Measurements from ENCODE around the gene CASQ1.

The CASQ1 gene

GRCh38 chr1:160227034-160227433 is 36.7 kb downstream of the CASQ1 start:
- DNase-seq, result no peak

DNA sequence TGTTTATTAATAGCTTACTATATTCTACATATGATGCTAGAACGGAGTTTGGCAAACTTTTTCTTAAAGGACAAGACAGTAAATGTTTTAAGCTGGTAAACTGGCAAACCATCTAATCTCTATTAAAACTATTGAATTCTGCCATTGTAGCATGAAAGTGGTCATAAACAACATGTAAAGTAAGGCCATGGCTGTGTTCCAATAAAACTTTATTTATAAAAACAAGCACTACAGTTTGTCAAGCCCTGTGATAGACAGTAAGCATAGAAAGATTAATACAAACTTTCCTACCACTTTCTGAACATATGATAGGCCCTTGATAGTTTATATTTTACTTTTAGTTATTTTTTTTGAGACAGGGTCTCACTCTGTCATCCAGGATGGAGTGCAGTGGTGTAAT is 37.2 kb downstream of the CASQ1 start:
- DNase-seq, result no peak

DNA sequence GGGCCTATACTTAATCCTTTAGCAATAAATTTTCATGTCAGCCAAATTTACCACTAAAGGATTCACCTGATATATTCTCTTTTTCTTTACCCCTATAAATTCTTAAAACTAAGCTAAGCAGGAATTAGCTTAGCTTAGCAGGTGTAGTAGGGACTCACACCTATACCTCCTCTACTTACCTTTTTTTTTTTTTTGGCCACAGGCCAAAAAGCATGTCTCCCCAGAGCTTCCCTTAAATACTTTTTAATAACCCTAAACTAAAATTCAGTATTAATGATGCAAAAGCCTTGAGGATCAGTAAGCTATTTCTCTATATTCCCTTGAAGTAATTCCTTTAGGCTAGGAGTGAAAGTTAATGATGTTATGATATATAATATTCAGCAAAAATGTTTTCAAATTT is 38.1 kb downstream of the CASQ1 start:
- DNase-seq, result no peak

DNA sequence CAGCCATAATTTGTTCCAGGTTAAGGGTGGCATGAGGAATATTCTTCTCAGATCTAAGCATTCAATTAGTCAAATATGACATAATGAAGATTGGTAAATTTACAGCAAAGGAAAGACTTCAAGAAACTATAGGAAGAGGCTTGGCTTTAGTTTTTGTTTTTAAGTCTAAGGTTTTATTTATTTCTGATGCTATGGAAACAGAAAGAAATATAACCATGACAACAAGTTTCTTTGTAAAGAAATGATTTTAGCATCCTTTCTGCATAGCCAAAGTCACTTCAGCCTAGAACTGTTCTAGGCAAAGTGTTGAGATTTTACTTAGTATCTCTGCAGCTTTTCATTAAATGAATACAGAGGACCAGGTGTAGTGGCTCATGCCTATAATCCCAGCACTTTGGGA is 42.5 kb downstream of the CASQ1 start:
- no peak for DNase-seq

- no peak for DNase-seq
Measured at GRCh38 chr1:160236806-160237205, 46.4 kb downstream of the CASQ1 start.

GRCh38 chr1:160237558-160237957 is 47.2 kb downstream of the CASQ1 start:
- DNase-seq, result no peak

DNA sequence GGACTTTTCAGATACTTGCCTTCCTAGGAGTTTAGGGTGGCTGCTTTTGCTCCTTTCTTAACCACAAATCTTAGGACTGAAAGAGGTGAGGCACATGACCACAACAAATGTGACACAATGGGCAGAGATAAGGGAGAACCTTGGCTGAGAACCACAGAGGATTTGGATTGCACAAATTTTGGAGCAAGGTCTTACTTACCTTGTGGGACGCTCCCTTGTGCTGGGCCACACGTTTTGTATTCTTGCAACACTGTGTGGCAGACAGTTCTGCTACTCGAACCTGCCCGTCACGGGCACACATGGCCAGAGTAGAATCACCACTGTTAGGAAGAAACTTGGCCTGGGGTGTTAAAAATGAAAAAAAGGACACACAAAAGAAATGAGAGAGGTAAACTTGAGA is 48.0 kb downstream of the CASQ1 start:
- DNase-seq, result no peak

DNA sequence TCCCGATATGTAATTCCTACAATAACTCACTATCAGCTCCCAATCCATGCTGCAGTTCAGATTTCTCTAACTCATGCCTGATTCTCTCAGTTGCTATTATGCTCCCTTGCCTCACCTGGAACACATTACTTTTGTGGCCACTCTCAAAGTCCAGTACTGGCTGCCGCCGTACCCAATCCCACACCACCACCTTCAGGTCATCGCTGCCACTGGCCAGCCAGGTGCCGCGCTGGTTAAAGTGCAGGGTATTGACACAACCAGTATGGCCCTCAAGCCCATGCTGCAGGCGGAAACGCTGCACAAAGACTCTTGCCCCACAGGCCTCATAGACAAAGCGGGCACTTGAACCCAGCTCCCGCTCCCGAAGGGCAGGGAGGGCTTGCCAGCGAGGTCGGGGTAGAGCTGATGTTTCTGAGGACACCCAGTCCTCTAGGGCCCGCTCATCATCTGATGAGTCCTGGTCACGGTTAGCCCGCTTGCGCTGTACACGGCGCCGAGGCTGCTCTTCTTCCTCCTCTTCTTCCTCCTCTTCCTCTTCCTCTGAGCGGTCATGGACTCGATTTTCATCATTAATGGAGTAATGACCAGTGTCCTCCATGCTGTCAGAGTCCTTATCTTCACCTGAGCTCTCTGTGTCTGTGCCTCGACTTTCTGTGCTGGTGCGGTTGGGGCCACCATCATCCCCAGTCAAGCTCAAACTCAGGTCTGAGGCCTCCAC is 49.4 kb downstream of the CASQ1 start:
- DNase-seq, result no peak

DNA sequence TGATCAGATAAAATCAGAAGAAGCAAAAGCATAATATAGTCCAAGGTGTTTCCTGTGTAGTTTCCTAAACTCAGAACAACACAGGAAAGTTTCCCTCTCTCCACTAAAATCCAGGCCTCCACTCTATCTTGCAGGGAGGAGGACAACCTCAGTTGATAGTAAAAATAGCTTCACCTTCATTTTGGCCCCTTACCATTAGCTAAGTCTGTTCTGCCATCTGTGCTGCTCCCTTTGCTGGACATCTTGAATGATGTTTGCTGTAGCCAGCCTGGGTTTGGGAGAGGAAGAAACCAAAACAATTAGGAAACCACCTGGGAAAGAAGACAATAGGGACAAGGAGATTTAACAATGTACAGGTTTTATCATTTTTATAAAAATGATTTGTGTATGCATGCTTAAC is 53.4 kb downstream of the CASQ1 start:
- DNase-seq, result no peak

DNA sequence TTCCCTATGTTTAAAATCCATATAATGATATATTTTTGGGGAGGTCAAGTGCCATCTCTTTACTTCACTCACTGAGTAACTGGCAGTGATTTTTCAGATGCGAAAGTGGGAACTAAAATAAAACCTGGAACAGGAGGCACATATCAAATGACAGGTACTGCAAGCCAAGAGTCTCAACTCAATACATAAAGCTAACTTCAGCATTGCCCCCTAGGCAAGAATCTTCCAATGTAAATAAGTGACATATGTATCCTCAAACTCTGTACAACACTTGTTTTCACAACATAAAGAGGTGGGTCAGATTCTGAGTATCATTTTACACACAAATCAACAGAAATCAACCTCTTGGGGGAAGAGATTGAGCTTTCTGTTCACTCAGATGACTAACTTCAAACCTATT is 53.8 kb downstream of the CASQ1 start:
- DNase-seq, result no peak

GRCh38 chr1:160245434-160245833 is 55.1 kb downstream of the CASQ1 start:
- DNase-seq, result no peak

DNA sequence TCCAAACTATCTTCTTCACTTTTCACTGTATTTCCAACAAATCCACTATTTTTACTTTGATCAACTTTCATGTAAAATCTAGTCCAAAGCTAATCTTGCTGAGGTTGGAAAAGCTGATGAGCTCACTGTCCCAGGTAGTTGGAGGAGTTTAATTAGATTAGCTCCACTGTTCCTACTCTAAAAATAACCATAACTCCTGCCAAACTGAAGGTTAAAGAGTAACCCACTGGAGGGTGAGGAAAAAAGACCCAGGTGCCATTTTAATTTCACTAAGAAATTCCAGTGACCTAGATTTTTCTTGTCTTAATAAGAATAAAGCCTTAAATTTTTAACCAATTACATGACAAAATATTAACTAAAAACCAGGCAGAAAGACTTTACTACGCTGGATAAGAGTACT is 56.7 kb downstream of the CASQ1 start:
- no peak for DNase-seq

- no peak for DNase-seq
Measured at GRCh38 chr1:160251011-160251410, 60.6 kb downstream of the CASQ1 start.

Measured in stimulated activated CD4-positive, alpha-beta T cell treated with anti-CD3 and anti-CD28 coated beads, Interleukin-2, amount 100 ng/mL, for 24 hours (primary cell).